HG03064 (cell line): ENCODE measurements around the gene TRAPPC11.
"Not testable (repeated sequence)": the region's sequence is repeated elsewhere in the genome, so short reads cannot be mapped to it uniquely, and the experiment has no call there.

Experiments used
- ATAC-seq: cut with Tn5 transposase; IDR thresholded peaks from one replicate; pipeline ENCODE4 v1.9.1; 2021; ENCODE audit warnings: low read depth; ENCODE audit not compliant: unreplicated experiment

Gene TRAPPC11

DNA sequence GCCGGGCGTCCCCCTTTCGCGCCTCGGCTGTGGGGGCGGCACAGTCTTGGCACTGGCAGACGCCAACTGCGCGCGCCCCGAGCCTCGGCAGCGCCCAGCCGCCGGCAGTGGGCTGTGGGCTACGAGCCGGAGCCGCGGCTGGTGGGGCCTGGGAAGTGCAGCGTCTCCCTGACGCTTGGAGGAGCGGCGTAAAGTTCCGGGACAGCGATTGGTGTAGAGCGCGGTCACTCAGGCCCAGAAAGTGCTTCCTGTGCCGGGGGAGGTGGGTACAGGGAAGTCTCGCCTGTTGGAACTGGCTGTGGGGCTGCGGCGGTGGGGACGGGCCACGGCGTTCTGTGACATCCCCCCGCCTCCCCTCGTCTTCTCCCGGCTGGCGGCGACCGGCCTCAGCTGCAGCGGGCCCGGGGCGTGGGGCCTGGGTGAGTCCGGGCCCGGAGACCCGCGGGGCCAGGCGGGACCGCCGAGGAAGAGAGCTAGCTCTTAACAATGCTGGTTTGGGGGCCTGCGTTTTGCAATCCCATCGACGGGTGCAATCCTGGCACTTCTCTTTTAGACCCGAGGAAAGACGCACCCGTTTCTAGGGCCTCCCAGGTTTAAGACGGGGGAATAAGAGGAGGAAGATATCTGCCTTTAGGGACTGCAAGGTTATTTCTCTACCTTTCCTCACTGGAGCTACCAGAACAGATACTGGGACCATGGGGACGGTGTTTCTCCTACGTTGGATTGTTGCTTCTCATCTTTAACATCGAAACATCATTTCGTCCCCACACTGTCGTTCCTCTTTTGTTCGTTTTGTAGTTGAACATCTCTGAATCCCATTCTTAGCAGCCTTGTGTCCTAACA lies at the start of gene TRAPPC11, which contains the start of gene RWDD4:
TSS of gene TRAPPC11 (plus strand) at position 265 of the 843 bp plus-strand sequence. CDS start 4,575 bp downstream, outside the sequence.
TSS of gene RWDD4 (minus strand) at position 157 of the 843 bp plus-strand sequence. CDS start 233 bp downstream, outside the sequence.
- ATAC-seq, result peak; percentile 99

DNA sequence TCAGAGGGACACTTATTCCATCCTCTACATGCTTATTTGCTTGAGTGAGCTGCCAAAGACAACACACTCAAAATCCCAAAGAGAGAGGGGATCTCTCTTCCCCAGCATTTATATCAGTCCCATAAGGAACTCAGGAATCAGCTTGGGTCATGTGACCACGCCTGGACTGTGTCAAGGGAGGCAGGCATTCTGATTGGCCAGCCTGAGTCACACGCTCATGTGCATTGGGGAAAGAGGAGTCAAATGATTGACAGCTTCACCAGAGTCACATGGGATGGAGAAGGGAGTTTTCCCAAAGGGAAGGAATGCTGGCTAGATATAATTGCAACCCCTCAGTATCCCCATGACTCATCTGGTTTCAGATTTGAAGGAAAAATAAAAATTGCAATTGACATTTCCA lies 49.1 kb upstream of the TRAPPC11 start:
- ATAC-seq, result no peak

DNA sequence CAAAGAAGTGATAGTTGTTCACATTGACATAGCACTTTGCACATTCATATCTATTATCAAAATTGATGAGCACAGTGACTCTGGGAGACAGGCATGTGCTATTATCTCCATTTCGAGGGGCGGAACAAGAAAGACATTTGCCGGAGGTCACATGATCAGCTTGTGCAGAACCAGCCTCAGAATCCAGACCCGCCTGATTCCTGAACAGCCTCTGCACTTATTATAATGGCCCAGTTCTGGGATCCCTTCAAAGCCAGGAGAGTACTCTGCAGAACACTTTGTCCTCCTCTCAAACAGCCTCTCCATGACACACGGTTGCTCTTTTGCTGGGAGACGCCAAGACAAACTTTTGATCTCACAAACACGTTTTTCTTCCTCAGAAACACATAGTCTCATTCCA lies 48.5 kb upstream of the TRAPPC11 start:
- ATAC-seq, result no peak

DNA sequence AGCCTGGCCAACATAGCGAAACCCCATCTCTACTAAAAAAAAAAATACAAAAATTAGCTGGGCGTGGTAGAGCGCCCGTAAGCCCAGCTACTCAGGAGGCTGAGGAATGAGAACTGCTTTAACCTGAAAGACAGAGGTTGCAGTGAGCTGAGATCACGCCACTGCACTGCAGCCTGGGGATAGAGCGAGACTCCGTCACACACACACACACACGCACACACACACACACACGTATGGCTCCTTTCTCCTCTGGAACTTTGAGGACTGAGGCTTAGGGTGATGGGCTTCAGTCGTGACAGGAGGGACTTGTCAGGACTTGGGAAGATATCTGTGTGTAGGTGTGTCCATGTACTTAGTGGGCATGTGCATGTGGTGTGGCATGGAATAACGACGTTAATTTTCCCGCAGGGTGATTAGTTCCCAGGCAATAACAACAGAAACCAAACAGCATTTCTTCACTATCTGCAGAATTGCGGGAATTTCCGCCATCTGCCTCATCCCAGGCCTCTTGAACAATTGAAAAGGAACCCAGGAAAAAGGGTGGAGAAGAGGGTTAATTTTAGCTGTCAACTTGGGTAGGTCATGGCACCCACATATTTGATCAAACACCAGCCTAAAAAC lies 47.8 kb upstream of the TRAPPC11 start:
- no peak for ATAC-seq

DNA sequence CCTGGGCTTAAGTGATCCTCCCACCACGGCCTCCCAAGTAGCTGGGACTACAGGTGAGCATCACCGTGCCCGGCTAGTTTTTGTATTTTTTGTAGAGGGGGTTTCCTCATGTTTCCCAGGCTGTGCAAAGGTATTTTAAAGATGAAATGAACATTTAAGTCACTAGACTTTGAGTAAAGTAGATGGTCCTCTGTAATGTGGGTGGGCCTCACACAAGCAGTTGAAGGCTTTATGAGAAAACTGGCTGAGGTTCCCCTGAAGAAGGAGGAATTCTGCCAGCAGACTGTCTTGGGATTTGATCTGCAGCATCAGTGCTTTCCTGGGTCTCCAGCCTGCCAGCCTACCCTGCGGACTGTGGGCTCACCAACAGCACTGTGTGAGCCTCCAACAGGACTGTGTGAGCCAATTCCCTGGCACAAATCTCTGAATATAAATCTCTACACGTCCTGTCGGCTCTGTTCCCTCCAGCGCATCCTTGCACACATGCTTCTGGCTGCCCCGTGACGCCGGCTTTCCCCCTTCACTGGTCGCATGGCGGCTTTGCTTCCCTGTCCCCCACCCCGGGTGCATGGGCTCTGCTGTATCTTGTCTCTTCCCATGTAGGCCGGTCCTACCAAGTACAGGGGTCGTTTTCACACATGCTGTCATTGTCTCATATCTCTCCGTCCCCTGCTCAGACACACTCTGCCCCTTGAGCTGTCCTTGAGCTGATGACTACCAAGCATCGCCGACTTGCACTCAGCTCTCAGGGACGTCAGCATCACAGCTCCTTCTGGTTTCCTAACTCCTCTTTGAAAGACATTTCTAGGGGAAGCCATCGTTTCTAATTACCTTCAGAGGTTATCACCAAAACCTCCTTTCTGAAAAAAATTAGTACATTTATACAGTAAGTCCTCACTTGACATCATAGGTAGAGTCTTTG lies 46.5 kb upstream of the TRAPPC11 start:
- no peak for ATAC-seq

DNA sequence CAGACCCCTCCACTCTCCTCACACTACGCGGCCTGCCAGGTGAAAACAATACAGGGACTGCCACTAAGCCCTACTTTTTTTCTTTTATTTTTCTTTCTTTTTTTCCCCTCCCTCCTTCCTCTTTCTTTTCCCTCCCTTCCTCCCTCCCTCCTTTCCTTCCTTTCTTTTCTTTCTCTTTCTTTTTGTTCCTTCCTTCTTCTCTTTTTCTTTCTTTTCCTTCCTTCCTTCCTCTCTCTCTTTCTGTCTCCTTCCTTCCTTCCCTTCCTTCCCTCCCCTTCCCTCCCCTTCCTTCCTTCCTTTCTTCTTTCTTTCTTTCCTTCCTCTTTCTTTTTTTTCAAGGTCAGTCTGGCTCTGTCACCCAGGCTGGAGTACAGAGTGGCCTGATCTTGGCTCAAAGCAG lies 42.0 kb upstream of the TRAPPC11 start:
- no peak for ATAC-seq

DNA sequence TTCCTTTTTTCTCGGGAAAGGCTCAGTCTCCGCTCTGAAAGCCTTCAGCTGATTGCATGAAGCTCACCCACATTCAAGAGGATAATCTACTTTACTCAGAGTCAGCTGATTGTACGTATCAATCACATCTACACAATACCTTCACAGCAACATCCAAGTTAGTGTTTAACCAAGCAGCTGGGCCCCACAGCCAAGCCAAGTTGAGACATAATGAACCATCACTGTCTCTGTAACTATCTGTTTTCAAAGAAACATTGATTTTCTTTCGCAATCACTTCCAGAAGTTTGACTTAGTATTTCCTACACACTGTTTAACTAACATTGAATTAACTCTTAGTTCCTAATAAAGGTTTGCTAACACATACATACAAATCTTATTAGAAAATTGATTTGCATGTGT lies 40.4 kb upstream of the TRAPPC11 start:
- ATAC-seq, result no peak

DNA sequence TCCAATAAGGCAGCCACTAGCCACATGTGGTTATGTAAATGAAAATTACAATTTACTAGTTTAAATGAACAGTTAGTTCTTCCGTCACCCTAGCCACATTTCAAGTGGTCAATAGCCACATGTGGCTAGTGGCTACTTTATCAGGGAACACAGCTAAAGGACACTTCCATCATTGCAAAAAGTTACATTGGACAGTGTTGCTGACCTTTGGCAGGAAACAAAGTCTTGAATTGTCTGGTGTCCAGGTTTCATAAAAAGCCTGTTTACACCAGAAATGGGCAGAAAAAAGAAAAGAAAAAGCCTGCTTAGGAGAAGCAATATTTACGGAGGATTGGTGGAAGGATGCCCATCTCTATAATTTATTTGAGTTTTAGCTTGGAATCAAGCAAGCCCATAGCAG lies 38.7 kb upstream of the TRAPPC11 start:
- ATAC-seq, result no peak

DNA sequence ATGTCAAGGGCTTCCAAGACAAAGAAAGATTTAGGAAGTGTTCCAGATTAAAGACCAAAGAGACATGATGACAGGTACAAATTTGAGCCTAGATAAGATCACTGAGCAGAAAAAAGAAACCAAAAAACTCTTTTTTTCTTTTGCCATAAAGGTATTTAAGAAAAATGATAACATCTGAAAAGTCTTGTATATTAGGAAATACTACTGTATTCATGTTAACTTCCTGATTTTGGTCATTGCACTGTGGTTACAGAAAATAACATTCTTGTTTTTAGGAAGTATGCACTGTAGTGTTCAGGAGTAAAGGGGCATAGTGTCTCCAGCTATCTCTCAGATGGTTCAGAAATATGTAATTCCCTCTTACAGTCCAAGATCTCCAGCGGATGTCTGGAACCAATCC lies 37.2 kb upstream of the TRAPPC11 start:
- no peak for ATAC-seq

DNA sequence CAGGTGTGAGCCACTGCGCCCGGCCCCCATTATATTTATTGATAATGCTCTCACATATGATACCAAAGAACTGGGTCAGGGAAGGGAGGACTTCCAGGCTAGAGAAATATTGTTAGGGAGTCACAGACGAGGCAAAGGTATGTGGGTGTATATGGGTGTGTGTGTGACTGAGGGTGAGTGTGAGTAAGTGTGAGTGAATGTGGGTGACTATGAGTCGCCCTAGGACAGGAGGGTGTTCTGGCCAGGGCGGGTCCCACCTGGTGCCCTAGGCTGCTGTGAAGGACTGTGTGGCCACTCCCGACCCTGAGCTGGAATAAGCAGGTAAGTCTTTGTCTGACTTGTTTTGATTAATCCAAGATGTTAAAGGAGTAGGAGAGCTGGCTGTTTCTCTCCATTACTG lies 34.5 kb upstream of the TRAPPC11 start:
- ATAC-seq, result no peak

DNA sequence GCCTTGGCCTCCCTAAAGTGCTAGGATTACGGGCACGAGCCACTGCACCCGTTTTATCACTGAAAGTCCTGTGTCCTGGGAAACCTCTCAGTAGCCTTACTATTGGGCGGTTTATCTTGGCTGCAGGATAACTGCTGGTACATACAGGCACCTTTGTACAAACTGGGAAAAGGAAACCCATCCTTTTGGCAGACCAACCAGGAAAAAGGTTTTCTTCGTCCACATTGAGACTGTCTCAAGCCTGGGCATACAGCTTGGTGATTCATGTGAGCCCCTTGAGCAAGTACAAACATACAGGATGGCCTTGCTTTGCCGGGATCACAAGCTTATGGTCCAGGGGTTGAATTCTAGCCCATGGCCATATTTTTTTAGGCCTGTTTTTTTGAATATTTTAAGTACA lies 32.9 kb upstream of the TRAPPC11 start:
- ATAC-seq, result no peak

DNA sequence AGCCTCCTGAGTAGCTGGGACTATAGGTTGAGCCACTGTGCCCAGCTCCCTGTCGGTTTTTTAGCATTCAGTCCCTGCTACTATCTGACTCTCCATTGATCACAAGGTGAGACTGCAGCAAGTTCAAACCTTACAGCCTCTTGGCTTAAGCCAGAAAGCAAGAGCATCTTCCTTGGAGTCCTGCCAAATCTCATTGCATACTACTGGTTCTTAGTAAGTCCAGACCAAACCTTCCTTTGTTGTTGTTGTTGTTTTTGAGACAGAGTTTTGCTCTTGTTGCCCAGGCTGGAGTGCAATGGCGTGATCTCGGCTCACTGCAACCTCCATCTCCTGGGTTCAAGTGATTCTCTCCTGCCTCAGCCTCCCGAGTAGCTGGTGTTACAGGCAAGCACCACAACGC lies 31.8 kb upstream of the TRAPPC11 start:
- not testable (repeated sequence) for ATAC-seq

DNA sequence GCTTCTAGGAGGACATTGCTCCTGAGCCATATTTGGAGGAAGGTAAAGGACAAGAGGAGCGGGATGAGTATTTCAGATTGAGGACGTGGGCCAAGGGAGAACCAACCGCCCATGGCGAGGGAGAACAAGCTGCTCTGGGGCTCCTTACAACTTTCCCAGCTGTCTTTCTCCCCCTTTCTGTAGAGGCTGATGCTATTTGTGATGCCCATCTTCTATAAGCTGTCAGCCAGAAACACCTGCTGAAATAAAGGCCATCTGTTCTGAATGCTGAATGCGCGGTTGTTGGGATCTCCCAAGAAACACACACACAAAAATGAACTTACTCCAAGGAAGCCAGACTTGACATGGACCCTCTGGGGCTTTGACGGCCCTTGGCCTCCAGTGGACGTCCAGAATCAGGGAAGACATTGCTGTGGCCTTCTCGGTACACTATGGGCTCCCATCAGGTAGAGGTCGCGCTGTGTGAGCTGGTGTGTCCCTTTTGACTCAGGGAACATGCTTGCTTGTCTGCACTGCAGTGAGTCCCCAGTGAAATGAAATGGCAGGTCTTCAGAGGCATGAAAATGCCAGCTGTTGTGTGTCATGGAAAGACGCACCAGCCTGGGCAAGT lies 31.0 kb upstream of the TRAPPC11 start:
- no peak for ATAC-seq

DNA sequence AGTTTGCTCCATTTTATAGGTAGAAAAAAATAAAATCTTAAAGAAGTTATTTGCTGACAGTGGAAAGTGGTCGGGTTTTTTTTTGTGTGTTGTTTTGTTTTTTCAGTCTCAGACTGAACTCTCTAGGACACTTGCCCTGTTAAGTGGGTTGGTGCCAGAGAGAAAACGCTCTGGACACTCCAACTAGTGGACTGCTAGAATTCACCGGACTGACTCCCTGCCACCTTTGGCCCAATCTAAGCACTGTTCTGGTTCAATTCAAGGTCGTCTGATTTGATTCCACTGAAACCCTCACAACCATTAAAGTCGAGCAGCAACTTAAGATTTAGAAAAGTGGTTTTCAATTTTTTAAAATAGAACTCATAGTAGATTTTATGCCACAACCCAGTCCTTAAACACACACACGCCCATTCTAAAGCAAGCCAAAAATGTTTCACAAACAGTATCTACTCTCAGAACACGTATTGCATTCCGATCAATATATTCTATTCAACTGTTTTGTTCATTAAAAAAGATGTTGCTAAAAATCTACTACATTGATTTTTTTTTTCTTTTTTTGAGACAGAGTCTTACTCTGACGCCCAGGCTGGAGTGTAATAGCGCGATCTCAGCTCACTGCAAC lies 27.4 kb upstream of the TRAPPC11 start:
- ATAC-seq, result no peak

DNA sequence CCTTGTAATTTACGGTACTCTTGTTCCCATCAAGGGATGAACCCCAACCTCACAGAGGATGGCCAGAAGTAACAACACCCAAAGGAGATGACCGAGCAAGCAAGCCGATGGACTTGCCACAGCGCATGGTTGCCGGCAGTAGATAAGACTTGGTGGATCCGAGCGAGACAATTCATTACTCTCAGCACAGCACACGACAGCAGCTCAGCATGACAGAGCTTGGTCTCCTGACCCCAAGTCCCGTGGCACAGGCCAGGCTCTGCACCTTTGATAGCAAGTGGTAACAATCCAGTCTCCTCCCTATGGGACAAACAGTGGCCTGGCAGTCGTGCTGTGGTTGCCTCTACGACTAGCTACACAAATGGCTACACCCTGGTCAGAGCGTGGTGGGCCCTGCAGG lies 26.4 kb upstream of the TRAPPC11 start:
- ATAC-seq, result no peak

DNA sequence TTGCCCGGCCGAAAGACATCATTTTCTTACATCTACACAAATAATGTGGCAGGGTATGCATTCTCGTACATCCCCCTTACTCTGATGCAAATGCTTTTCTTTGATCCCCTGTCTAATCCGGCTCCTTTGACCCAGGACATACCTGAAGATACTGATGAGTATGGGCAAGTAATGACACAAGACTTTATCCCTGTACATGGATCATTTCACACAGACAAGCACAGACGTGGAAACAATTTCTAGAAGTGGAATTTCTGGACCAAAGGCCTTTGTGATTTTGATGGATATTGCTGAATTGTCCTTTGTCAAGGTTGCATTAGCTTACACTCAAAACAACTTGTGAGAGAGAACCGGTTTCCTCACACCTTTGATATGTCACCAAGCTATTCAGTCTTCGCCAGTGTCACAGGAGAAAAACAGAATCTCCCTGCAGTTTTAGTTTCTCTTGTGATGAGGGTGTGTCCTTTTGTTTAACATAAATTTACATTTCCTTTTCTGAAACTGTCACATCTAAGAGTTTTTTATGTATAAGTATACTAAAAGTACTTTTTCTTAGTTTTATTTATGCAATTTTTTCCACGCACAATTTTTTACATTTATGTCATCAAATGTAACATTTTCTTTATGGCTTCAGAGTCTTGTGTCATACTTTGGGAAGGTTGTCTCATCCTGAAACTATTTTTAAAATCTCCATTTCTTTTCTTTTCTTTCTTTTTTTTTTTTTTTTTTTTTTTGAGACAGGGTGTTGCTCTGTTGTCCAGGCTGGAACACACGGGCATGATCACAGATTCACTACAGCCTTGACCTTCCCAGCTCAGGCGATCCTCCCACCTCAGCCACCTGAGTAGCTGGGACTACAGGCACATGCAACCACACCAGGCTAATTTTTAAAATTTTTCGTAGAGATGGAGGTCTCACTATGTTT lies 25.4 kb upstream of the TRAPPC11 start:
- no peak for ATAC-seq

DNA sequence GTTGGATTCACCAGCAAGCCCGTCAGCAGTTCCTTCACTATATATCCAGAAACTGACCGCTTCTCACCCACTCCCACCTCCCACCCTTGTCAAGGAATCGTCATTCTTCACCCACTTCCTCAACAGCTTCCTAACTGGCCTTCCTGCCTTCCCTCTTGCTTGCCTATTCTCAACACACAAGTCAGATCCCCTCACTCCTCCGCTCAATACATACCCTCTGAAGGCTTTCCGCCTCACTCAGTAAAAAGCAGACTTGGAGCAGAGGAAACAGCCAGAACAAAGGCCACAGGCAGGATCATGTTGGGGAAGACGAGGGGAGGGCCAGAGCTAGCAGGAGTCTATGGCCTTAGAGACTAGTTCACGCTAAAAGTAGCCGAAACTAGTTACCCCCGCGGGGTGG lies 23.8 kb upstream of the TRAPPC11 start:
- no peak for ATAC-seq

DNA sequence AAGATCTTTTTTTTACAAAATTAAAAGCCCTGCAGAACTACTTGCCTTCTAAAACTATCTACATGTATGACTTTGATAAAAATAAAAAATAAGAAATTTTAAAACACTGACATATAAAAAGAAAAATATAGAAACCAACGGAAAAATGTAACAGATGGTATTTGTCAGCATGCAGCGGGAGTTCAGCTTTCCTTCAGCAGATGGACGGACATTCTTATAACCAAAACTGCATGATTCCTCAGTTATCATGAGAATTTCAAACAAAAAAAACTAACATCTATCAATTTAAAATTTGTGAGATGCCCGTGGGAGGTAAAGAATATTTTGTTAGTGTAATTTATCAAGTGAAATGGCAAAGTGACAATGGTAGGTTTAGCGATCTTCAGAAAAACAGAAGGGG lies 23.4 kb upstream of the TRAPPC11 start:
- ATAC-seq, result no peak

DNA sequence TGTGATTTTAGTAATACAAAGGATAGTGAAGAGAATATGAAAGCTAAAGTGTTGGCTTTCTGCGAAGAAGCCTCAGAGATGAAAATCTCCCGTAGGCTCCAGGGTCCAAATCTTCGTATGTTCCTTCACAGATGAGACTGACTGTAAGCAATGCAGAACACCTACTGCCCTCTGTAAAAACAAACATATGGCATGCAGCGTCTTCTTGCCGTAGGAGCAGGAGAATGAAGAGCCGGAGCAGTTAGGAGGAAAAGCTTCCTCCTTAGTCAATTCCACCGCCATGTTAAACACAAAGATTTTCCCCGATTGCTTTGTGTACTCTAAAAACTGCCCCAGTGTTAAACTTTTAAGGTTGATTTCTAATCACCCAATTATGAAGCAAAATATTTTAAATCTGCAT lies 22.6 kb upstream of the TRAPPC11 start:
- no peak for ATAC-seq
